GM23248 (cell line): ENCODE measurements around the gene TMED1. TPM values are rescaled to one million over a fixed set of nuclear protein-coding genes. Genes with fewer than 3 reads are reported as not detected.
"Not testable (repeated sequence)": the region's sequence is repeated elsewhere in the genome, so short reads cannot be mapped to it uniquely, and the experiment has no call there.

Experiments
- DNase-seq: peaks from one replicate; pipeline ENCODE4 v3.0.0-alpha.2; 2015
- H2AFZ ChIP-seq: fragments of 200-600 bp; sonication (generic); 2 replicates; pipeline ENCODE4 v1.6.1; 2016; ENCODE audit warnings: antibody characterized with exemption
- H3F3A ChIP-seq: fragments of 200-600 bp; sonication (generic); 2 replicates; pipeline ENCODE4 v1.6.1; 2016; ENCODE audit warnings: mild to moderate bottlenecking, antibody characterized with exemption, mixed run types; ENCODE audit not compliant: insufficient read depth
- H3K27ac ChIP-seq: fragments of 200-600 bp; sonication (generic); 2 replicates; pipeline ENCODE4 v1.5.1; 2016; ENCODE audit warnings: mild to moderate bottlenecking
- H3K27me3 ChIP-seq: fragments of 200-600 bp; sonication (generic); replicated peaks from 2 replicates; pipeline ENCODE4 v1.6.1; 2016; ENCODE audit warnings: mild to moderate bottlenecking; ENCODE audit not compliant: insufficient read depth
- H3K36me3 ChIP-seq: fragments of 200-600 bp; sonication (generic); 2 replicates; pipeline ENCODE4 v1.6.1; 2016; ENCODE audit warnings: low read depth, mild to moderate bottlenecking
- H3K4me1 ChIP-seq: fragments of 200-600 bp; sonication (generic); 2 replicates; pipeline ENCODE4 v1.6.1; 2016; ENCODE audit warnings: mild to moderate bottlenecking; ENCODE audit not compliant: insufficient read depth
- H3K4me2 ChIP-seq: fragments of 200-600 bp; sonication (generic); one replicate; pipeline ENCODE4 v1.6.1; 2016; ENCODE audit warnings: mild to moderate bottlenecking; ENCODE audit not compliant: unreplicated experiment
- H3K4me3 ChIP-seq: fragments of 200-600 bp; sonication (generic); 2 replicates; pipeline ENCODE4 v1.5.1; 2016; ENCODE audit warnings: mild to moderate bottlenecking
- H3K79me2 ChIP-seq: fragments of 200-600 bp; sonication (generic); 2 replicates; pipeline ENCODE4 v1.6.1; 2016; ENCODE audit warnings: mild to moderate bottlenecking; ENCODE audit not compliant: insufficient read depth
- H3K9ac ChIP-seq: fragments of 200-600 bp; sonication (generic); 2 replicates; pipeline ENCODE4 v1.6.1; 2016; ENCODE audit warnings: mild to moderate bottlenecking
- H3K9me2 ChIP-seq: fragments of 200-600 bp; sonication (generic); 2 replicates; pipeline ENCODE4 v1.6.1; 2016; ENCODE audit warnings: mixed run types, mild to moderate bottlenecking, moderate library complexity; ENCODE audit not compliant: insufficient read depth
- H3K9me3 ChIP-seq: fragments of 200-600 bp; sonication (generic); one replicate; pipeline ENCODE4 v1.6.1; 2017; ENCODE audit warnings: low read depth
- H4K20me1 ChIP-seq: fragments of 200-600 bp; sonication (generic); 2 replicates; pipeline ENCODE4 v1.6.0; 2016; ENCODE audit not compliant: insufficient read depth
- EZH2 ChIP-seq: fragments of 200-600 bp; sonication (generic); IDR thresholded peaks from 2 replicates; pipeline ENCODE4 v1.6.1; 2018; ENCODE audit warnings: antibody characterized with exemption, mild to moderate bottlenecking; ENCODE audit not compliant: insufficient read depth, poor library complexity, severe bottlenecking
- EZH2phosphoT487 ChIP-seq: fragments of 200-600 bp; sonication (generic); IDR thresholded peaks from 2 replicates; pipeline ENCODE4 v1.6.1; 2018; ENCODE audit warnings: antibody characterized with exemption, moderate library complexity, mild to moderate bottlenecking, low read depth; ENCODE audit not compliant: insufficient read depth
- WGBS, 2 experiments: methylation state at CpG; one replicate each; pipeline ENCODE4 v1.1.6; 2015 to 2017; ENCODE audit warnings: low lambda C conversion rate in 2 of 2, low coverage in 1 of 2; ENCODE audit errors: missing lambda C conversion rate in 2 of 2; 5-methylcytosine and 5-hydroxymethylcytosine counted together
- in situ Hi-C: fragments of 300-500 bp; cut with MboI; formaldehyde crosslinking; loops from 2 replicates; pipeline ENCODE4 v1.15.0; 2020
- polyA plus RNA-seq: library from polyadenylated mRNA; unstranded; fragments of >200 nt; fragmentation: Nextera tagmentation; extraction: Ambion mirVana; gene quantifications from 2 replicates; pipeline ENCODE4 v1.2.1, GENCODE V29; 2016
- total RNA-seq: library from RNA; depleted of rRNA; stranded (reverse); fragments of >200 nt; shearing (Covaris generic); gene quantifications from 2 replicates; pipeline ENCODE4 v1.2.3, GENCODE V29; 2014

The TMED1 gene
- total and polyA plus RNA-seq, 2 experiments from 2014 or later = 66.4 to 68.2 TPM

GRCh38 chr19:10846500-10847202 lies 10.6 kb upstream of the TMED1 start:
- Histone ChIP-seq H3K36me3 (no peaks in the 10 kb centered on the region), H3F3A (no peaks in the 10 kb centered on the region), H3K9me2 (no peaks in the 10 kb centered on the region), H2AFZ (no peak overlapping the region), H3K9me3 (no peaks in the 10 kb centered on the region), H3K4me3 (no peak overlapping the region), H3K27me3 (no peaks in the 10 kb centered on the region), H4K20me1 (no peaks in the 10 kb centered on the region), H3K79me2 (no peaks in the 10 kb centered on the region), H3K4me1 (no peaks in the 10 kb centered on the region), H3K27ac (no peak overlapping the region), H3K9ac (no peak overlapping the region), H3K4me2 (no peak overlapping the region)
- DNase-seq = no peak
- in situ Hi-C loops = no loop called here
- 63 to 66% methylated on average over 2 of the region's 2 CpGs for WGBS, 2 experiments
- TF ChIP-seq EZH2phosphoT487 (no peak), EZH2 (no peak)

- in situ Hi-C loops = no loop called here
- Histone ChIP-seq H3K9ac (no peak overlapping the region), H3K4me3 (no peak overlapping the region), H3K4me2 (no peak overlapping the region), H3K36me3 (no peaks in the 10 kb centered on the region), H3K9me3 (no peaks in the 10 kb centered on the region), H4K20me1 (no peaks in the 10 kb centered on the region), H3K27ac (no peak overlapping the region), H3K9me2 (no peaks in the 10 kb centered on the region), H3F3A (no peaks in the 10 kb centered on the region), H2AFZ (no peak overlapping the region), H3K27me3 (no peaks in the 10 kb centered on the region), H3K79me2 (no peaks in the 10 kb centered on the region), H3K4me1 (no peaks in the 10 kb centered on the region)
- TF ChIP-seq EZH2 (no peak), EZH2phosphoT487 (no peak)
- WGBS, 2 experiments = 75 to 78% methylated on average over 7 of the region's 7 CpGs
- DNase-seq = no peak
Observed at GRCh38 chr19:10842788-10843187, 6.8 kb upstream of the TMED1 start.

- Histone ChIP-seq H3K4me2 (no peak overlapping the region), H3K36me3 (no peaks in the 10 kb centered on the region), H2AFZ (no peak overlapping the region), H3K9me3 (no peaks in the 10 kb centered on the region), H3K27me3 (no peaks in the 10 kb centered on the region), H3K4me1 (0 out of 2 replicates have a peak, but pooled peaks cover 6% of the 10 kb centered on the region), H3K79me2 (no peaks in the 10 kb centered on the region), H3K9me2 (no peaks in the 10 kb centered on the region), H3K27ac (no peak overlapping the region), H3K9ac (no peak overlapping the region), H3K4me3 (no peak overlapping the region), H3F3A (no peaks in the 10 kb centered on the region), H4K20me1 (no peaks in the 10 kb centered on the region)
- in situ Hi-C loops = no loop called here
- WGBS, 2 experiments = 83 to 85% methylated on average over 10 of the region's 10 CpGs
- TF ChIP-seq EZH2 (no peak), EZH2phosphoT487 (no peak)
- no peak for DNase-seq
Observed at GRCh38 chr19:10839114-10840050, 3.4 kb upstream of the TMED1 start.

- Histone ChIP-seq H3K4me2 (no peak overlapping the region), H3K4me1 (0 out of 2 replicates have a peak, but pooled peaks cover 6% of the 10 kb centered on the region), H3K36me3 (no peaks in the 10 kb centered on the region), H4K20me1 (no peaks in the 10 kb centered on the region), H3K9me3 (no peaks in the 10 kb centered on the region), H3K9me2 (no peaks in the 10 kb centered on the region), H3F3A (peaks cover 5% of the 10 kb centered on the region; the same call in 1 of the 2 replicates), H3K79me2 (no peaks in the 10 kb centered on the region), H3K4me3 (no peak overlapping the region), H3K27me3 (no peaks in the 10 kb centered on the region), H3K27ac (no peak overlapping the region), H2AFZ (no peak overlapping the region), H3K9ac (no peak overlapping the region)
- in situ Hi-C loops = no loop called here
- no peak for DNase-seq
- WGBS, 2 experiments = 56 to 58% methylated on average over 11 of the region's 11 CpGs
- TF ChIP-seq EZH2 = no peak
- TF ChIP-seq EZH2phosphoT487 = no peak
Observed at GRCh38 chr19:10838377-10838776, 2.4 kb upstream of the TMED1 start.

- H3K36me3 ChIP-seq, in situ Hi-C loops, H3K9me3 ChIP-seq, H3K27ac ChIP-seq, H3K27me3 ChIP-seq, H3K9ac ChIP-seq, H3K79me2 ChIP-seq, H2AFZ ChIP-seq, H3K9me2 ChIP-seq, DNase-seq, H3K4me3 ChIP-seq, H3K4me2 ChIP-seq, H3K4me1 ChIP-seq, H3F3A ChIP-seq, H4K20me1 ChIP-seq: not testable (repeated sequence)
- 94% methylated on average over 7 of the region's 7 CpGs for WGBS, 2 experiments
Observed at GRCh38 chr19:10837649-10838048, 1.6 kb upstream of the TMED1 start.
